Heart left ventricle (tissue), 16 donors: ENCODE measurements around the gene KCND3. TPM values are rescaled to one million over a fixed set of nuclear protein-coding genes. Genes with fewer than 3 reads are reported as not detected.
A peak's percentile ranks its signal among the peaks of the same experiment; 100 is the strongest.

ENCODE experiments used
- ATAC-seq, 4 donors: fragments of 200-7000 bp; cut with Tn5 transposase; one replicate each; pipeline ENCODE4 v1.9.1; 2020 to 2022; ENCODE audit warnings: moderate library complexity in 4 of 4, mild to moderate bottlenecking in 3 of 4, moderate number of reproducible peaks in 1 of 4
- DNase-seq, 5 donors: peaks; one replicate each; pipeline ENCODE4 v3.0.0-alpha.2; 2020
- H3K27ac ChIP-seq, 12 donors: fragments of 200-600 bp; sonication (generic) in 4 of 12; one replicate each; pipeline versions ENCODE4 v1.5.0 to v1.8.0; 2016 to 2022; ENCODE audit warnings: mild to moderate bottlenecking in 2 of 12
- H3K27me3 ChIP-seq, 9 donors: fragments of 200-600 bp; sonication (generic) in 2 of 9; one replicate each; pipeline versions ENCODE4 v1.5.1 to v1.8.0; 2016 to 2022; ENCODE audit warnings: mild to moderate bottlenecking in 3 of 9
- H3K36me3 ChIP-seq, 9 donors: fragments of 200-600 bp; sonication (generic) in 2 of 9; one replicate each; pipeline versions ENCODE4 v1.5.0 to v1.8.0; 2018 to 2022; ENCODE audit warnings: mild to moderate bottlenecking in 2 of 9
- H3K4me1 ChIP-seq, 12 donors: fragments of 200-600 bp; sonication (generic) in 4 of 12; one replicate each; pipeline versions ENCODE4 v1.5.0 to v1.8.0; 2016 to 2022; ENCODE audit warnings: mild to moderate bottlenecking in 3 of 12
- H3K4me3 ChIP-seq, 12 donors: fragments of 200-600 bp; sonication (generic) in 4 of 12; one replicate each; pipeline versions ENCODE4 v1.5.0 to v1.8.0; 2017 to 2022; ENCODE audit warnings: mild to moderate bottlenecking in 9 of 12, moderate library complexity in 4 of 12
- H3K9me3 ChIP-seq, 12 donors: fragments of 200-600 bp; sonication (generic) in 4 of 12; one replicate each; pipeline versions ENCODE4 v1.5.0 to v1.8.0; 2016 to 2022; ENCODE audit warnings: mild to moderate bottlenecking in 1 of 12
- POLR2A ChIP-seq, 2 donors: fragments of 450-650 bp; IDR thresholded peaks; one replicate each; pipeline ENCODE4 v1.6.1; 2017; ENCODE audit warnings: antibody characterized with exemption in 2 of 2, mild to moderate bottlenecking in 2 of 2, moderate library complexity in 2 of 2
- WGBS, 4 donors: extraction: QIAGEN DNeasy Blood & Tissue Kit in 2 of 4; methylation state at CpG; one replicate each; pipeline versions ENCODE4 v1.1.5 to v1.1.7; 2013 to 2018; 5-methylcytosine and 5-hydroxymethylcytosine counted together
- intact Hi-C, 10 donors: fragments of 100-400 bp; cut with DNase I; formaldehyde crosslinking; loops; one replicate each; pipeline versions ENCODE4 v1.11.1 to v1.14.2; 2022
- polyA plus RNA-seq, 2 donors: library from polyadenylated mRNA; stranded (reverse); fragments of 200-250 nt; gene quantifications; one replicate each; pipeline ENCODE4 v1.2.3, GENCODE V29; 2013
- total RNA-seq, 9 donors: library from RNA; depleted of rRNA in 2 of 9; stranded (reverse); fragments of >200 nt in 2 of 9; fragmentation: NEBNext Ultra II Directional in 3 of 9; extraction: Animal tissue kit (Norgen Biotek cat#: 25700) in 3 of 9; gene quantifications; one replicate each; pipeline versions ENCODE4 v1.1.0 to v1.2.4, GENCODE V29; 2016 to 2023
- TF ChIP-seq, protein P1 (sequence below), 12 donors: fragments of 200-600 bp; sonication (generic) in 4 of 12; IDR thresholded peaks; one replicate each; pipeline versions ENCODE4 v1.5.0 to v1.8.0; 2018 to 2022; ENCODE audit warnings: antibody characterized with exemption in 12 of 12, mild to moderate bottlenecking in 5 of 12
- donor health status: ischemic (EF 13 %, LVEDD 7.1; RV severe dilation, severe dysfunction).
- donor health status: healthy with polysubstance abuse.
- donor health status: DM: no; HTN: yes; CAD: no.
- donor health status: DM: no; HTN: no; CAD: no.
- donor health status: ischemic (EF 25% LVEDD 6.9; RV normal size, moderate dysfunction).
- donor health status: ischemic (EF 25% LVEDD 5.7; RV mildly dilated, moderate dysfunction).
- donor health status: healthy.
- donor health status: DM: yes; HTN: yes; CAD: no.
- donor health status: ischemic (EF 35%, LVEDD 5.7; RV mildly dilated, moderate dysfunction).
- donor health status: nonischemic (EF 11% LVEDD 7.7; RV severe dilation, severe dysfunction).
- donor health status: DM: yes; HTN: yes; CAD: no.
- donor health status: PGD.
- donor health status: ischemic (EF 29% LVEDD 5.4; RV normal size, mild dysfunction).
- donor health status: nonischemic (EF 23%, LVEDD 6.1; RV moderate dilation, normal function).

Gene KCND3
- total and polyA plus RNA-seq, 11 donors, result 7.2 to 23.0 (median 15.3) TPM

- Histone ChIP-seq H3K9me3 (no peaks in the 10 kb centered on the region), H3K27me3 (no peaks in the 10 kb centered on the region), H3K4me3 (no peak overlapping the region), H3K4me1 (peaks cover 13 to 74% (median 53%) of the 10 kb centered on the region in 12 donors), H3K36me3 (peaks cover 0 to 5% (median 0%) of the 10 kb centered on the region in 9 donors), H3K27ac (peak overlapping the region; percentile 74 to 95 (median 91))
- intact Hi-C loops, result loop anchor here in 5 of 10 donors (1.0 to 2.0 kb wide), 4 partner anchors 14 to 20 kb away; partner anchors contain the start of gene INKA2 (in 3 of the 5)
- peak in 1 of 5 donors; percentile 51 for DNase-seq
- WGBS, 4 donors, result 50 to 66% (median 53%) methylated on average over 10 of the region's 10 CpGs
- TF ChIP-seq POLR2A (IDR thresholded peaks at IDR 0.05), result no peak
- TF ChIP-seq, protein P1, sequence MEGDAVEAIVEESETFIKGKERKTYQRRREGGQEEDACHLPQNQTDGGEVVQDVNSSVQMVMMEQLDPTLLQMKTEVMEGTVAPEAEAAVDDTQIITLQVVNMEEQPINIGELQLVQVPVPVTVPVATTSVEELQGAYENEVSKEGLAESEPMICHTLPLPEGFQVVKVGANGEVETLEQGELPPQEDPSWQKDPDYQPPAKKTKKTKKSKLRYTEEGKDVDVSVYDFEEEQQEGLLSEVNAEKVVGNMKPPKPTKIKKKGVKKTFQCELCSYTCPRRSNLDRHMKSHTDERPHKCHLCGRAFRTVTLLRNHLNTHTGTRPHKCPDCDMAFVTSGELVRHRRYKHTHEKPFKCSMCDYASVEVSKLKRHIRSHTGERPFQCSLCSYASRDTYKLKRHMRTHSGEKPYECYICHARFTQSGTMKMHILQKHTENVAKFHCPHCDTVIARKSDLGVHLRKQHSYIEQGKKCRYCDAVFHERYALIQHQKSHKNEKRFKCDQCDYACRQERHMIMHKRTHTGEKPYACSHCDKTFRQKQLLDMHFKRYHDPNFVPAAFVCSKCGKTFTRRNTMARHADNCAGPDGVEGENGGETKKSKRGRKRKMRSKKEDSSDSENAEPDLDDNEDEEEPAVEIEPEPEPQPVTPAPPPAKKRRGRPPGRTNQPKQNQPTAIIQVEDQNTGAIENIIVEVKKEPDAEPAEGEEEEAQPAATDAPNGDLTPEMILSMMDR (IDR thresholded peaks at IDR 0.05), result no peak
- peak in 2 of 4 donors; percentile 5 for ATAC-seq
Observed at GRCh38 chr1:111720977-111721786, 268.3 kb downstream of the KCND3 start.

Other genes starting within 250 kb of the KCND3 start
- 10 to 100 TPM in 2 of 9 donors, 1 to 10 TPM in 7; 5.7 to 12.9 (median 7.4) TPM for gene DDX20, start 233.8 kb downstream of the KCND3 start, total RNA-seq
- 1 to 10 TPM; 2.9 to 7.3 TPM for gene DDX20, start 233.8 kb downstream of the KCND3 start, polyA plus RNA-seq